ENCODE measurements around the gene GJD4.

GJD4 gene

GRCh38 chr10:35611750-35612149, 6.6 kb downstream of the GJD4 start:
- no peaks in the 10 kb centered on the region for H3K9me3 ChIP-seq (ENCODE audit: low read length)
- no peak overlapping the region for H3K9ac ChIP-seq (ENCODE audit: low read length)
- H3K9me2 ChIP-seq (ENCODE audit: low read depth, low read length) = no peaks in the 10 kb centered on the region
- H3K79me2 ChIP-seq (ENCODE audit: insufficient read depth, low read length) = no peaks in the 10 kb centered on the region
- H3F3A ChIP-seq (ENCODE audit: insufficient read depth, low read length) = no peaks in the 10 kb centered on the region
- no peak overlapping the region for H2AFZ ChIP-seq (ENCODE audit: low read length)
- TF ChIP-seq EZH2 (IDR thresholded peaks at IDR 0.05; ENCODE audit: borderline replicate concordance, low read length) (no peak), CTCF (IDR thresholded peaks at IDR 0.05; ENCODE audit: low read length) (no peak)
- no peak overlapping the region for H3K27ac ChIP-seq (ENCODE audit: low read depth, low read length, poor library complexity, severe bottlenecking)
- H3K4me2 ChIP-seq (ENCODE audit: low read length) = no peak overlapping the region
- H3K4me1 ChIP-seq (ENCODE audit: insufficient read depth, low read length, severe bottlenecking) = no peaks in the 10 kb centered on the region
- H4K20me1 ChIP-seq (ENCODE audit: insufficient read depth, low read length) = no peaks in the 10 kb centered on the region
- H3K27me3 ChIP-seq (ENCODE audit: insufficient read depth, low read length) = no peaks in the 10 kb centered on the region
- no peak overlapping the region for H3K4me3 ChIP-seq (ENCODE audit: low read depth, low read length, poor library complexity, severe bottlenecking)
- no peaks in the 10 kb centered on the region for H3K36me3 ChIP-seq (ENCODE audit: insufficient read depth, low read length)

- no peaks in the 10 kb centered on the region for H3F3A ChIP-seq (ENCODE audit: insufficient read depth, low read length)
- no peak overlapping the region for H2AFZ ChIP-seq (ENCODE audit: low read length)
- H3K36me3 ChIP-seq (ENCODE audit: insufficient read depth, low read length) = no peaks in the 10 kb centered on the region
- H4K20me1 ChIP-seq (ENCODE audit: insufficient read depth, low read length) = no peaks in the 10 kb centered on the region
- H3K9me3 ChIP-seq (ENCODE audit: low read length) = no peaks in the 10 kb centered on the region
- H3K9me2 ChIP-seq (ENCODE audit: low read depth, low read length) = no peaks in the 10 kb centered on the region
- H3K79me2 ChIP-seq (ENCODE audit: insufficient read depth, low read length) = no peaks in the 10 kb centered on the region
- TF ChIP-seq EZH2 (IDR thresholded peaks at IDR 0.05; ENCODE audit: borderline replicate concordance, low read length) (no peak), CTCF (IDR thresholded peaks at IDR 0.05; ENCODE audit: low read length) (no peak)
- no peak overlapping the region for H3K27ac ChIP-seq (ENCODE audit: low read depth, low read length, poor library complexity, severe bottlenecking)
- H3K9ac ChIP-seq (ENCODE audit: low read length) = no peak overlapping the region
- no peaks in the 10 kb centered on the region for H3K4me1 ChIP-seq (ENCODE audit: insufficient read depth, low read length, severe bottlenecking)
- no peaks in the 10 kb centered on the region for H3K27me3 ChIP-seq (ENCODE audit: insufficient read depth, low read length)
- no peak overlapping the region for H3K4me2 ChIP-seq (ENCODE audit: low read length)
- H3K4me3 ChIP-seq (ENCODE audit: low read depth, low read length, poor library complexity, severe bottlenecking) = no peak overlapping the region
Measured at GRCh38 chr10:35612385-35613106, 7.4 kb downstream of the GJD4 start.

- Histone ChIP-seq H3K4me3 (ENCODE audit: low read depth, low read length, poor library complexity, severe bottlenecking) (no peak overlapping the region), H3K79me2 (ENCODE audit: insufficient read depth, low read length) (no peaks in the 10 kb centered on the region), H3K4me1 (ENCODE audit: insufficient read depth, low read length, severe bottlenecking) (no peaks in the 10 kb centered on the region), H3K9me3 (ENCODE audit: low read length) (no peaks in the 10 kb centered on the region), H3K27me3 (ENCODE audit: insufficient read depth, low read length) (no peaks in the 10 kb centered on the region), H2AFZ (ENCODE audit: low read length) (no peak overlapping the region), H3K36me3 (ENCODE audit: insufficient read depth, low read length) (no peaks in the 10 kb centered on the region), H3K27ac (ENCODE audit: low read depth, low read length, poor library complexity, severe bottlenecking) (no peak overlapping the region), H3F3A (ENCODE audit: insufficient read depth, low read length) (no peaks in the 10 kb centered on the region), H3K9ac (ENCODE audit: low read length) (no peak overlapping the region), H3K9me2 (ENCODE audit: low read depth, low read length) (no peaks in the 10 kb centered on the region), H3K4me2 (ENCODE audit: low read length) (no peak overlapping the region), H4K20me1 (ENCODE audit: insufficient read depth, low read length) (no peaks in the 10 kb centered on the region)
- TF ChIP-seq CTCF (IDR thresholded peaks at IDR 0.05; ENCODE audit: low read length) (no peak), EZH2 (IDR thresholded peaks at IDR 0.05; ENCODE audit: borderline replicate concordance, low read length) (no peak)
Measured at GRCh38 chr10:35613107-35613440, 7.9 kb downstream of the GJD4 start.
